HUDEP-2 (cell line): ENCODE data around the gene PTGFRN.

Experiments used
- DNase-seq, 76 experiments: peaks; one replicate each; lab custom pipeline; 2025; ENCODE audit not compliant: unreplicated experiment in 76 of 76; lab: John Stamatoyannopoulos, UW

PTGFRN gene

DNA sequence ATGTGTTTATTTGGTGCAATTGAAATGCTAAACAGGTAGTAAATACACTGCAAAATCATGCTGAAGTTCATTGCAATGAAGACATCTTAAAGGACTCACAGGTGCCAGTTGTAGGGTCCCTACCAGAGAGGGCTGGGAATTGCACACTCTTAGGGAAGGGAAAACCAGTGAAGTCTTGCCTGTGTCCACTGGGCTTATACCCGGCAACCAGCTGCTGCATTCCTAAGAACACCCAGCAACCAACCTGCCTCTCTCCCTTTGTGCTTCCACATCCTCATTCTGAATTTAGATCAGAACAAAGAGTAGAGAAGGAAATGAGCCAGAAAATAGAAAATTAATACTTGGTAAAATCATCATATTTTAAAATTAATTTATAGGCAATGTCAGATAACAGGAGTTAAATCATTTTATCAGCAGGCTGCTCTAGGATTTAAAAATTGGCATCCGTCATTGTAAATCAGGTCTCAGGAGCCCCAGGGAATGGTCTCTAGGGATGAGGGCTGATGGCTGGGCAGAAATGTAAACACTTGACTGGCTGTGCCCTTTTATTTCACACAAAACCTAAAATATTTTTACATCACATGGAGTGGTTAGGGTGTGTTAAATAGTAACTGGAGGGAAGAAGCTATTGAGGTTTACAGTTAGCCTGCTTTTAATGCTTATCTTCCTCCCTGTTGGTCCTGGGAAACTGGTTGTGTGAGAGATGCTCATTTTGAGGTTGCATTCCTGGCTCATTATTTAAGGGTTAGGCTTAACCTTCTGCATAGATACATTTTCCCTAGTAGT is 31.3 kb downstream of the PTGFRN start:
- DNase-seq, result no peak

DNA sequence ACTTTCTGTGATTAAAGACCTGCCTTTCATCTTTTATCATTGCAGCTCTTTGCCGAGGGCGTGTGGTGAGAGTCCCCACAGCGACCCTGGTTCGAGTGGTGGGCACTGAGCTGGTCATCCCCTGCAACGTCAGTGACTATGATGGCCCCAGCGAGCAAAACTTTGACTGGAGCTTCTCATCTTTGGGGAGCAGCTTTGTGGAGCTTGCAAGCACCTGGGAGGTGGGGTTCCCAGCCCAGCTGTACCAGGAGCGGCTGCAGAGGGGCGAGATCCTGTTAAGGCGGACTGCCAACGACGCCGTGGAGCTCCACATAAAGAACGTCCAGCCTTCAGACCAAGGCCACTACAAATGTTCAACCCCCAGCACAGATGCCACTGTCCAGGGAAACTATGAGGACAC is 32.0 kb downstream of the PTGFRN start:
- no peak for DNase-seq

- DNase-seq, result no peak
Observed at GRCh38 chr1:116942344-116942743, 32.6 kb downstream of the PTGFRN start.

- DNase-seq, result no peak
Observed at GRCh38 chr1:116943438-116943837, 33.7 kb downstream of the PTGFRN start.

DNA sequence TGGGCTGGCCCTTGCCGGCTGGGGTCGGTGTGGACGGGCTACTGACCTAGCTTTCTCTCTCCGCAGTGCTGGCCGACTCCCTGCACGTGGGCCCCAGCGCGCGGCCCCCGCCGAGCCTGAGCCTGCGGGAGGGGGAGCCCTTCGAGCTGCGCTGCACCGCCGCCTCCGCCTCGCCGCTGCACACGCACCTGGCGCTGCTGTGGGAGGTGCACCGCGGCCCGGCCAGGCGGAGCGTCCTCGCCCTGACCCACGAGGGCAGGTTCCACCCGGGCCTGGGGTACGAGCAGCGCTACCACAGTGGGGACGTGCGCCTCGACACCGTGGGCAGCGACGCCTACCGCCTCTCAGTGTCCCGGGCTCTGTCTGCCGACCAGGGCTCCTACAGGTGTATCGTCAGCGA is 34.9 kb downstream of the PTGFRN start:
- DNase-seq, result no peak

DNA sequence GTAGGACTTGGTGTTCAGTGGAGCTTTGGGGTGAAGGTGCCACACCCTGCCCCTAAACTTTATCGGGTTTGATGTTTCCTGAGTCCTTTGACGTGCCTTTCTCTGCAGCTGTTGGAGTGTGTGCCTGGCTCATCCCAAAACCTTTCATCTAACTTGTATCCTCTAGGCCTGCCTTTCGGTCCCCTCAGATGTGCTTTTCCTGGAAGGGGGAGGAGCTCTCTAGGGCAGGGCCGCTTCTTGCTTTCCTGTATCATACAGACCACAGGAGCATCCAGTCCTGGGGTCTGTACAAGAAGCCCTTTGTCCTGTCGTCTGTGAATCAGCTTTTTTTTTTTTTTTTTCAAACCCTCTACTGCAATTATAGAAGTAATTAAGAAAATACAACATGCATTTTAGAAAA is 35.7 kb downstream of the PTGFRN start:
- no peak for DNase-seq

- DNase-seq, result no peak
Observed at GRCh38 chr1:116945996-116946395, 36.3 kb downstream of the PTGFRN start.

- DNase-seq, result no peak
Observed at GRCh38 chr1:116947092-116947860, 37.6 kb downstream of the PTGFRN start.

DNA sequence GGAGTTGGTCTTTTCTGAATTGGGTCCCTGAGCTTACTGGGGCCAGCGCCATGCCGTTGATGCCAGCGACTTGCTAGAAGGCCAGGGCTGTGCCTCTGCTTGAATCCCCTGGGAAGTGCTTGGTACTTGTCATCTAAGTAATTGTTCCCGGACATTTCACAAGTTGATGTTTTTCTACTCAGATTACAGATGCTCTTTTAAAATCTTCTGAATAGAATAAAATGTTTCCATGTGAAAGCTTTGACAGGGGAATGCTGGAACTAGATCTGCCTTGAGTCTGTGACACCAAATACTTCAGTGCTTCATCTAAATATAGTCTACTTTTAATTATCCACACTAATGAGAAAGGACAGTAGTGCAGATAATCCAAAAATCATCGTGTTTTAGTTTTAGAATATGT is 38.3 kb downstream of the PTGFRN start:
- DNase-seq, result no peak

DNA sequence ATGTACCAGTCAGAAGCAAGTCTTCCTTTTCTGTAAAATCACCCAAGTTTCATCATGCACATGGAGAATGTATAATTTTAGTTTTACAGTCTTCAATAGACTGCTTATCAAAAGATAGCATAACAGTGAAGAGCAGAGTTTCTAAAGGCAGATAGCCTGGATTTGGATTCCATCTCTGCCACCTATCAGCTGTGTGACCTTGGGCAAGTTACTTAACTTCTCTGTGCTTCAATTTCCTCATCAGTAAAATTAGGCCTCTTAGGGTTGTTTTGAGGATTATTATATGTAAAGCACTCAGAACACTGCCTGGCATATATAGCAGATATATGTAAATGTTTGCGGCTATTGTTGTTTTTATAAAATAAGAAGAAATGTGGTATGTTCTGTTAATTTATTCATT is 38.9 kb downstream of the PTGFRN start:
- no peak for DNase-seq

DNA sequence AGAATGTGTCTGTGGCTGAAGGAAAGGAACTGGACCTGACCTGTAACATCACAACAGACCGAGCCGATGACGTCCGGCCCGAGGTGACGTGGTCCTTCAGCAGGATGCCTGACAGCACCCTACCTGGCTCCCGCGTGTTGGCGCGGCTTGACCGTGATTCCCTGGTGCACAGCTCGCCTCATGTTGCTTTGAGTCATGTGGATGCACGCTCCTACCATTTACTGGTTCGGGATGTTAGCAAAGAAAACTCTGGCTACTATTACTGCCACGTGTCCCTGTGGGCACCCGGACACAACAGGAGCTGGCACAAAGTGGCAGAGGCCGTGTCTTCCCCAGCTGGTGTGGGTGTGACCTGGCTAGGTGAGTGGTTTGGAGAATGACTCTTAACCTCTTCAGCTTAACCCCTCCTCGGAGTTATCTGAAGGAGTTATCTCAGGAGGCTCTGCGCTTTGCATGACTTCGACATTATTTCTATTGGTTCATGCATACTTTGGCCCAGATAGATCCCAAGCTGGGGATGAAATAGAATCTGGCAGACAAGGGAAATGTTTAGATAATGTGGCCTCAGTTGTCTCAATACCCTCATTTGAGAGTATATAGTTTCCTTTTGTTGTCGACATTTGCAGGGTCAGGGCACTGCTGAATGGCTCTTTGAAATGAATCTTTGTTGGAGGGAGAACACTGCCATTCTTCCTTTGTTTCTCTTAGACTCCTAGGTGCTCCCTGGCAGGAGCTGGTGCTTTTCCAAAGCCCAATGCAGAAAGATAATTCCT is 39.7 kb downstream of the PTGFRN start:
- DNase-seq, result no peak

DNA sequence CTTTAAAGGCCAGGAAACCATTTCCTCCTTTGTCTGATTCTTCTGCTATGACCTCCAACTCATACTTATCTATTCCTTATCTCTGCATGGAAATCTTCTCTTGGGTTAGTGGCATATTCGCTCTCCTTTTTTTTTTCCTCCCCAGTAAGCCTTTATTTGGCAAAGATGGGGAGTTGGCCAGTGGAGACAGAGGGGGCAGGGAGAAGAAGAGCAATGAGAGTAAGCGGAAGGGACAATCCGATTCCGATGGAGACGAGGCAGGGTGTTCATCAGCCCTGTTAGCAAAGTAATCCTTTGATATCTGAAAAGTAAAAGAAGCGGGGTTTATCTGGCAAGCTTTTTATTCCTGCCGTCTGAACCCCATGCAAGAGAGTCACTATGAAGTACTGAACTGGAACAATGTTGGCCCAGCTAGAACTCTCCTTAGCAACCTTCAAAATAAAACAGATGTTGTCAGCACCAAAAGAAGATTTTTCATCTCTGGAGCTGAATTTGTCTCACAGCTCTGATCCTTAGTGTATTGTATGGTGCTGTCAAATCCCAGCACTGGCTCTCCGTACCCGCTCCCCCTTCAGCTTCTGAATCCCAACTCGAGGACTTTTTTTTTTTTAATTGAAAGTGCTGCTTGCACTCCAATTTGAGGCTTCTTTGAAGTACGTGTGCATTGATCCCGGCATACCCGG is 40.9 kb downstream of the PTGFRN start:
- DNase-seq, result no peak

DNA sequence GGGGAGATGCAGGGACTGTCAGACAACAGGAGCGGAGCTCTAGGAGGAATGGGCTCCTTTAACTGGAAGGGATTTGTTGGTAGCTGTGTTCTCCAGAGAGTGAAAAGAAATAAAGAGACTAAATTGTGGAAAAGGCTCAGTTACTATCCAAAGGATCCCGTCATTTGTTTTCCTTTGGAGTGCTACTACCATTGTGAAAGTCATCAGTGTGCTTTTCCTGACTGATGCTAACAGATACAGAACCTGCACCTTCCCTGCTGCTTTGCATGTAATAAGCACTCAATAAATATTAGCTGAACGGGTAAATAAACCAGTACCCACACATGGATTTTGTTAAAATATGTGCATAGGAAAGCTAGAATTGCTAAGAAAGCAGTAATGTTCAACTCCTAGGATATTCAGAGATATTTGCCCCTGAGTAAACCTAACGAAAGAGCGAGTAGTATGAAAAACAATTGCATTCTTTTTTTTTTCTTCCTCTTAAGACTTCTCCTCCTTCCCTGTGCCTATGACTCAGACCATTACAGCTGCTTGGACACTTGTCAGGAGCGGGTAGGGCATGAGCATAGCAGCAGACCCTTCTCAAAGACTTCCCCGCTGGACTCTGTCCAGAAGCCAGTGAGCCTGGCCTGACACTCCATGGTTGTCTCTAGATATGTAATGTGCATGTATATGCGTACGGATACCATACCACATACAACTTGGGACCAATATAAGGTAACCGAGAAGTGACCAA is 41.7 kb downstream of the PTGFRN start:
- no peak for DNase-seq

GRCh38 chr1:116952738-116953275 is 43.1 kb downstream of the PTGFRN start:
- no peak for DNase-seq

DNA sequence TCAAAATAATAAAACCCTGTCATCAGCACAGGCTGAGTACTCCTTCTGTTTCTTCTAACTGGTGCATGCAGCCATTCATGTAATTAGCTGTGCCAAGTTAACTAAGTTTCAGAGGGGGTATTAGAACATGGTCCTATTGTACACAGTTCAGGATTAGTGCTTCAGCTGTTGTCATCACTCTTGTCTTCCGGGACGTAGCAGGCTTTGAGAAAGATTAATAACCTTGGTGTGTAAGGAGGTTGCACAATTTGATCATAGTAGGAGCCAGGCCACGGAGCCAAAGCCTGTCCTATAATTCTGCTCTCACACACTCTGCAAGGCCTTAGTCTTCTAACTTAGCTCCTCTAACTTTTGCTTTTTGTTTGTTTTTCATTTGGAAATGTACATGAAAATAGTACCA is 44.7 kb downstream of the PTGFRN start:
- DNase-seq, result no peak

DNA sequence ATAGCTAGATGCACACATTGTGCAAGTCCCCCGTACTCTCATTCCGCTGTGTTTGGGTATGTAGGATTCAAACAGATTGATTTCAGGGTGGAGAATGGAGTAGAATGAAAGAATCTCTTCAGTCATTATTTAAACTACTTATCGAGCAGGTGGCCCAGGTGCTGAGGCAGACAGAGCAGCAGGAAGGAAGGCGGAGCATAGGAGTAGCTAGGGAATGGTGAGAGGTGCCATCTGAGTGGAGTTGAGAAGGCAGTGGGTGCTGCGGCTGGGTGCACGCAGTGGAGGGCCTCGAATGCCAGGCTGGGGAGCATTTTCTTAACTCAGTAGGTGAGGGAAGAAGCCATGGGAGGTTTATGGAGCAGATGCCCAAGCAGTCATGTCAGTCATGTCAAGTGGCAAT is 46.7 kb downstream of the PTGFRN start:
- no peak for DNase-seq

DNA sequence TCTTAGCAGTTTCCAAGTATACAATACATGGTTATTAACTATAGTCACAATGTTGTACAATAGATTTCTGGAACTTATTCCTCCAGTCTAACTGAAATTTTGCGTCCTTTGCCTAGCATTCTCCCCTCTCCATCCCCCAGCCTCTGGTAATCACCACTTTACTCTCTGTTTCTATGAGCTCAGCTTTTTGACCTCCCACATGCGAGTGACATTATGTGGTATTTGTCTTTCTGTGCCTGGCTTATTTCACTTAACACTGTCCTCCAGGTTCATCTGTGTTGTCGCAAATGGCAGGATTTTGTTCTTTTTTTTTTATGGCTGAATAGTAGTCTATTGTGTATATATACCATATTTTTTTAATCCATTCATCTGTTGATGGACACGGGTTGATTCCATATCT is 47.9 kb downstream of the PTGFRN start:
- no peak for DNase-seq

DNA sequence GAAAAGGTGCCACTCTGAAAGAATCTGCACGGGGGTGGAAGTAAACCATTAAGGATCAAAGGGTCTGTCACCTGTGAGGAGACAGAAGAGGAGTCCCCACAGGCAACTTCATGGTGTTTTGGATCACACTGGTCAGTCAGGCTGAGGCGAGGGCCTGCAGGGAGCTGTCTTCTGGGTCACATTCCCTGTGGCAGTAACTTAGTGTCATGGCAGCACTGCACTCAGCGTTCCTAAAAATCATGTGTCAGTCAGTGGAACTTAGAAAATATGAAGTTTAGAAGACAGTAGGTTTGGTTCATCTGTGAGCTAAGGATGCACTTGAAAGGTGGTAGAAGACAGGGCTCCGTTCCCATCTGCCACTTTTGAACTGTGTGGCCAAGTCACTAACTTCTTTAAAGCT is 48.4 kb downstream of the PTGFRN start:
- no peak for DNase-seq

DNA sequence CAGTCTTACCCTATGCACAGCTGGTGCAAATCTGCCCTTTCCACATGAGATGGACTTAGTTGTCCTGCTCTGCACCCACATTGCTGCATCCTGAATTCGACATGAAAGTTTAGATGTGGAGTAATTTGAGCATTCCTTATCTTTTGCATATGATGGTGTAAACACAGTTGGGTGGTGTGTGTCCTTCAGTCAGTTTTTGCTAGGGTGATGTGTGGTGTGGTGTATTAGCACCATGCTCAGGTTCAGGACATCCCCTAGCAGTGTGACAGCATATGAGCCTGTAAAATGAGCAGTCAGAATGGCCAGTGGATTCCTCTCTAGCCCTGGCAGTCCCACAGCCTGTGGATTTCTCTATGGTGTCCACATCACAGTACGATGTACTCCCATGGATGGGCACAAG is 49.3 kb downstream of the PTGFRN start:
- no peak for DNase-seq

GRCh38 chr1:116961606-116962005 is 51.9 kb downstream of the PTGFRN start:
- DNase-seq, result no peak
